HEK293 (cell line): ENCODE results near the gene C20orf96.

Source experiments
- GLIS2 ChIP-seq: fragments of 450-650 bp; formaldehyde crosslinking; IDR thresholded peaks from 2 replicates; pipeline ENCODE4 v1.5.1; 2016; ENCODE audit warnings: missing biosample characterization, missing genetic modification characterization
- HOXA7 ChIP-seq: sonication (generic); formaldehyde crosslinking; IDR thresholded peaks from 2 replicates; pipeline ENCODE4 v1.8.1; 2022; ENCODE audit warnings: missing genetic modification reagents, borderline replicate concordance
- KLF16 ChIP-seq: fragments of 450-650 bp; formaldehyde crosslinking; IDR thresholded peaks from 2 replicates; pipeline ENCODE4 v1.5.1; 2017; ENCODE audit warnings: missing biosample characterization, missing genetic modification characterization
- KLF9 ChIP-seq: fragments of 450-650 bp; formaldehyde crosslinking; IDR thresholded peaks from 2 replicates; pipeline ENCODE4 v1.5.1; 2016; ENCODE audit warnings: missing biosample characterization, missing genetic modification characterization, low read depth
- SETDB1 ChIP-seq: IDR thresholded peaks from one replicate; pipeline ENCODE4 v1.6.1; 2017; ENCODE audit warnings: mild to moderate bottlenecking, low read length, moderate library complexity, mixed read lengths; ENCODE audit not compliant: insufficient read length
- SP3 ChIP-seq: fragments of 450-650 bp; formaldehyde crosslinking; IDR thresholded peaks from 2 replicates; pipeline ENCODE4 v1.5.1; 2016; ENCODE audit warnings: missing biosample characterization, missing genetic modification characterization
- WT1 ChIP-seq: fragments of 450-650 bp; formaldehyde crosslinking; IDR thresholded peaks from 2 replicates; pipeline ENCODE4 v1.5.1; 2016; ENCODE audit warnings: missing biosample characterization, missing genetic modification characterization
- ZBTB20 ChIP-seq: fragments of 450-650 bp; formaldehyde crosslinking; IDR thresholded peaks from 2 replicates; pipeline ENCODE4 v1.5.1; 2016; ENCODE audit warnings: missing biosample characterization, missing genetic modification characterization
- ZBTB8A ChIP-seq: fragments of 450-650 bp; formaldehyde crosslinking; IDR thresholded peaks from 2 replicates; pipeline ENCODE4 v1.5.1; 2016; ENCODE audit warnings: missing biosample characterization, missing genetic modification characterization
- ZIC2 ChIP-seq: fragments of 450-650 bp; formaldehyde crosslinking; IDR thresholded peaks from 2 replicates; pipeline ENCODE4 v1.5.1; 2016; ENCODE audit warnings: missing biosample characterization, missing genetic modification characterization
- ZNF114 ChIP-seq: fragments of 450-650 bp; formaldehyde crosslinking; IDR thresholded peaks from 2 replicates; pipeline ENCODE4 v1.5.0; 2017; ENCODE audit warnings: missing biosample characterization, missing genetic modification characterization
- ZNF423 ChIP-seq: fragments of 450-650 bp; formaldehyde crosslinking; IDR thresholded peaks from 2 replicates; pipeline ENCODE4 v1.5.1; 2016; ENCODE audit warnings: missing biosample characterization, missing genetic modification characterization
- ZNF561 ChIP-seq: fragments of 450-650 bp; IDR thresholded peaks from 2 replicates; pipeline ENCODE4 v1.5.1; 2018; ENCODE audit warnings: missing biosample characterization, missing genetic modification characterization, borderline replicate concordance
- ZNF585B ChIP-seq: fragments of 450-650 bp; formaldehyde crosslinking; IDR thresholded peaks from 2 replicates; pipeline ENCODE4 v1.5.1; 2016; ENCODE audit warnings: missing biosample characterization, missing genetic modification characterization
- ZNF654 ChIP-seq: fragments of 450-650 bp; formaldehyde crosslinking; IDR thresholded peaks from 2 replicates; pipeline ENCODE4 v1.5.1; 2016; ENCODE audit warnings: low read depth, missing biosample characterization, missing genetic modification characterization
- ZNF785 ChIP-seq: fragments of 450-650 bp; formaldehyde crosslinking; IDR thresholded peaks from 2 replicates; pipeline ENCODE4 v1.5.1; 2016; ENCODE audit warnings: missing biosample characterization, missing genetic modification characterization
- TF ChIP-seq, protein P1 (sequence below): fragments of 450-650 bp; formaldehyde crosslinking; IDR thresholded peaks from 2 replicates; pipeline ENCODE4 v1.5.1; 2017; ENCODE audit warnings: missing biosample characterization, missing genetic modification characterization
- TF ChIP-seq, protein P2 (sequence below): fragments of 450-650 bp; formaldehyde crosslinking; IDR thresholded peaks from 2 replicates; pipeline ENCODE4 v1.5.1; 2016; ENCODE audit warnings: missing biosample characterization, missing genetic modification characterization
- TF ChIP-seq, protein P3 (sequence below): fragments of 450-650 bp; formaldehyde crosslinking; IDR thresholded peaks from 2 replicates; pipeline ENCODE4 v1.5.1; 2016; ENCODE audit warnings: missing biosample characterization, missing genetic modification characterization
- TF ChIP-seq, protein P4 (sequence below): fragments of 450-650 bp; formaldehyde crosslinking; IDR thresholded peaks from 2 replicates; pipeline ENCODE4 v1.5.1; 2017; ENCODE audit warnings: missing biosample characterization, missing genetic modification characterization
- TF ChIP-seq, protein P5 (sequence below): fragments of 450-650 bp; formaldehyde crosslinking; IDR thresholded peaks from 2 replicates; pipeline ENCODE4 v1.5.1; 2016; ENCODE audit warnings: missing biosample characterization, missing genetic modification characterization
- TF ChIP-seq, protein P6 (sequence below): fragments of 450-650 bp; formaldehyde crosslinking; IDR thresholded peaks from 2 replicates; pipeline ENCODE4 v1.5.1; 2017; ENCODE audit warnings: missing biosample characterization, missing genetic modification characterization
- TF ChIP-seq, protein P7 (sequence below): fragments of 450-650 bp; formaldehyde crosslinking; IDR thresholded peaks from 2 replicates; pipeline ENCODE4 v1.5.1; 2016; ENCODE audit warnings: missing biosample characterization, missing genetic modification characterization
- TF ChIP-seq, protein P8 (sequence below): fragments of 450-650 bp; formaldehyde crosslinking; IDR thresholded peaks from 2 replicates; pipeline ENCODE4 v1.5.1; 2016; ENCODE audit warnings: missing biosample characterization, missing genetic modification characterization

C20orf96 gene

GRCh38 chr20:324177-325044, 33.9 kb upstream of the C20orf96 start (continued):
- TF ChIP-seq, protein P1, sequence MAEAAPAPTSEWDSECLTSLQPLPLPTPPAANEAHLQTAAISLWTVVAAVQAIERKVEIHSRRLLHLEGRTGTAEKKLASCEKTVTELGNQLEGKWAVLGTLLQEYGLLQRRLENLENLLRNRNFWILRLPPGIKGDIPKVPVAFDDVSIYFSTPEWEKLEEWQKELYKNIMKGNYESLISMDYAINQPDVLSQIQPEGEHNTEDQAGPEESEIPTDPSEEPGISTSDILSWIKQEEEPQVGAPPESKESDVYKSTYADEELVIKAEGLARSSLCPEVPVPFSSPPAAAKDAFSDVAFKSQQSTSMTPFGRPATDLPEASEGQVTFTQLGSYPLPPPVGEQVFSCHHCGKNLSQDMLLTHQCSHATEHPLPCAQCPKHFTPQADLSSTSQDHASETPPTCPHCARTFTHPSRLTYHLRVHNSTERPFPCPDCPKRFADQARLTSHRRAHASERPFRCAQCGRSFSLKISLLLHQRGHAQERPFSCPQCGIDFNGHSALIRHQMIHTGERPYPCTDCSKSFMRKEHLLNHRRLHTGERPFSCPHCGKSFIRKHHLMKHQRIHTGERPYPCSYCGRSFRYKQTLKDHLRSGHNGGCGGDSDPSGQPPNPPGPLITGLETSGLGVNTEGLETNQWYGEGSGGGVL, result peak; percentile 80
- TF ChIP-seq WT1 (tag by site-specific recombination), result peak; percentile 77
- TF ChIP-seq ZNF654, result no peak
- TF ChIP-seq KLF9 (tag by site-specific recombination), result peak; percentile 97
- TF ChIP-seq ZNF114 (tag by site-specific recombination), result no peak
- TF ChIP-seq, protein P2, sequence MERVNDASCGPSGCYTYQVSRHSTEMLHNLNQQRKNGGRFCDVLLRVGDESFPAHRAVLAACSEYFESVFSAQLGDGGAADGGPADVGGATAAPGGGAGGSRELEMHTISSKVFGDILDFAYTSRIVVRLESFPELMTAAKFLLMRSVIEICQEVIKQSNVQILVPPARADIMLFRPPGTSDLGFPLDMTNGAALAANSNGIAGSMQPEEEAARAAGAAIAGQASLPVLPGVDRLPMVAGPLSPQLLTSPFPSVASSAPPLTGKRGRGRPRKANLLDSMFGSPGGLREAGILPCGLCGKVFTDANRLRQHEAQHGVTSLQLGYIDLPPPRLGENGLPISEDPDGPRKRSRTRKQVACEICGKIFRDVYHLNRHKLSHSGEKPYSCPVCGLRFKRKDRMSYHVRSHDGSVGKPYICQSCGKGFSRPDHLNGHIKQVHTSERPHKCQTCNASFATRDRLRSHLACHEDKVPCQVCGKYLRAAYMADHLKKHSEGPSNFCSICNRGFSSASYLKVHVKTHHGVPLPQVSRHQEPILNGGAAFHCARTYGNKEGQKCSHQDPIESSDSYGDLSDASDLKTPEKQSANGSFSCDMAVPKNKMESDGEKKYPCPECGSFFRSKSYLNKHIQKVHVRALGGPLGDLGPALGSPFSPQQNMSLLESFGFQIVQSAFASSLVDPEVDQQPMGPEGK (tag by site-specific recombination), result peak; percentile 92
- TF ChIP-seq KLF16 (tag by site-specific recombination), result peak; percentile 89
- TF ChIP-seq ZBTB8A (tag by site-specific recombination), result peak; percentile 100
- TF ChIP-seq, protein P3, sequence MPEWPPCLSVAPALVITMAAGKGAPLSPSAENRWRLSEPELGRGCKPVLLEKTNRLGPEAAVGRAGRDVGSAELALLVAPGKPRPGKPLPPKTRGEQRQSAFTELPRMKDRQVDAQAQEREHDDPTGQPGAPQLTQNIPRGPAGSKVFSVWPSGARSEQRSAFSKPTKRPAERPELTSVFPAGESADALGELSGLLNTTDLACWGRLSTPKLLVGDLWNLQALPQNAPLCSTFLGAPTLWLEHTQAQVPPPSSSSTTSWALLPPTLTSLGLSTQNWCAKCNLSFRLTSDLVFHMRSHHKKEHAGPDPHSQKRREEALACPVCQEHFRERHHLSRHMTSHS (tag by site-specific recombination), result 0 out of 2 replicates have a peak, but pooled peaks have one; percentile 23
- TF ChIP-seq, protein P4, sequence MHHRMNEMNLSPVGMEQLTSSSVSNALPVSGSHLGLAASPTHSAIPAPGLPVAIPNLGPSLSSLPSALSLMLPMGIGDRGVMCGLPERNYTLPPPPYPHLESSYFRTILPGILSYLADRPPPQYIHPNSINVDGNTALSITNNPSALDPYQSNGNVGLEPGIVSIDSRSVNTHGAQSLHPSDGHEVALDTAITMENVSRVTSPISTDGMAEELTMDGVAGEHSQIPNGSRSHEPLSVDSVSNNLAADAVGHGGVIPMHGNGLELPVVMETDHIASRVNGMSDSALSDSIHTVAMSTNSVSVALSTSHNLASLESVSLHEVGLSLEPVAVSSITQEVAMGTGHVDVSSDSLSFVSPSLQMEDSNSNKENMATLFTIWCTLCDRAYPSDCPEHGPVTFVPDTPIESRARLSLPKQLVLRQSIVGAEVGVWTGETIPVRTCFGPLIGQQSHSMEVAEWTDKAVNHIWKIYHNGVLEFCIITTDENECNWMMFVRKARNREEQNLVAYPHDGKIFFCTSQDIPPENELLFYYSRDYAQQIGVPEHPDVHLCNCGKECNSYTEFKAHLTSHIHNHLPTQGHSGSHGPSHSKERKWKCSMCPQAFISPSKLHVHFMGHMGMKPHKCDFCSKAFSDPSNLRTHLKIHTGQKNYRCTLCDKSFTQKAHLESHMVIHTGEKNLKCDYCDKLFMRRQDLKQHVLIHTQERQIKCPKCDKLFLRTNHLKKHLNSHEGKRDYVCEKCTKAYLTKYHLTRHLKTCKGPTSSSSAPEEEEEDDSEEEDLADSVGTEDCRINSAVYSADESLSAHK (tag by site-specific recombination), result 0 out of 2 replicates have a peak, but pooled peaks have one; percentile 65
- no peak for TF ChIP-seq SETDB1
- TF ChIP-seq ZIC2, result peak; percentile 93
- no peak for TF ChIP-seq HOXA7 (CRISPR knock-in tag)
- TF ChIP-seq ZNF561, result 0 out of 2 replicates have a peak, but pooled peaks have one; percentile 82
- TF ChIP-seq, protein P5, sequence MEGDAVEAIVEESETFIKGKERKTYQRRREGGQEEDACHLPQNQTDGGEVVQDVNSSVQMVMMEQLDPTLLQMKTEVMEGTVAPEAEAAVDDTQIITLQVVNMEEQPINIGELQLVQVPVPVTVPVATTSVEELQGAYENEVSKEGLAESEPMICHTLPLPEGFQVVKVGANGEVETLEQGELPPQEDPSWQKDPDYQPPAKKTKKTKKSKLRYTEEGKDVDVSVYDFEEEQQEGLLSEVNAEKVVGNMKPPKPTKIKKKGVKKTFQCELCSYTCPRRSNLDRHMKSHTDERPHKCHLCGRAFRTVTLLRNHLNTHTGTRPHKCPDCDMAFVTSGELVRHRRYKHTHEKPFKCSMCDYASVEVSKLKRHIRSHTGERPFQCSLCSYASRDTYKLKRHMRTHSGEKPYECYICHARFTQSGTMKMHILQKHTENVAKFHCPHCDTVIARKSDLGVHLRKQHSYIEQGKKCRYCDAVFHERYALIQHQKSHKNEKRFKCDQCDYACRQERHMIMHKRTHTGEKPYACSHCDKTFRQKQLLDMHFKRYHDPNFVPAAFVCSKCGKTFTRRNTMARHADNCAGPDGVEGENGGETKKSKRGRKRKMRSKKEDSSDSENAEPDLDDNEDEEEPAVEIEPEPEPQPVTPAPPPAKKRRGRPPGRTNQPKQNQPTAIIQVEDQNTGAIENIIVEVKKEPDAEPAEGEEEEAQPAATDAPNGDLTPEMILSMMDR (tag by site-specific recombination), result peak; percentile 87
- TF ChIP-seq ZNF785 (tag by site-specific recombination), result peak; percentile 46; the same call in 1 of the 2 replicates
- peak; percentile 99 for TF ChIP-seq GLIS2 (tag by site-specific recombination)
- TF ChIP-seq, protein P6, sequence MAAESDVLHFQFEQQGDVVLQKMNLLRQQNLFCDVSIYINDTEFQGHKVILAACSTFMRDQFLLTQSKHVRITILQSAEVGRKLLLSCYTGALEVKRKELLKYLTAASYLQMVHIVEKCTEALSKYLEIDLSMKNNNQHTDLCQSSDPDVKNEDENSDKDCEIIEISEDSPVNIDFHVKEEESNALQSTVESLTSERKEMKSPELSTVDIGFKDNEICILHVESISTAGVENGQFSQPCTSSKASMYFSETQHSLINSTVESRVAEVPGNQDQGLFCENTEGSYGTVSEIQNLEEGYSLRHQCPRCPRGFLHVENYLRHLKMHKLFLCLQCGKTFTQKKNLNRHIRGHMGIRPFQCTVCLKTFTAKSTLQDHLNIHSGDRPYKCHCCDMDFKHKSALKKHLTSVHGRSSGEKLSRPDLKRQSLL (tag by site-specific recombination), result peak; percentile 22; the same call in 1 of the 2 replicates
- peak; percentile 54; the same call in 1 of the 2 replicates for TF ChIP-seq ZNF423
- TF ChIP-seq, protein P7, sequence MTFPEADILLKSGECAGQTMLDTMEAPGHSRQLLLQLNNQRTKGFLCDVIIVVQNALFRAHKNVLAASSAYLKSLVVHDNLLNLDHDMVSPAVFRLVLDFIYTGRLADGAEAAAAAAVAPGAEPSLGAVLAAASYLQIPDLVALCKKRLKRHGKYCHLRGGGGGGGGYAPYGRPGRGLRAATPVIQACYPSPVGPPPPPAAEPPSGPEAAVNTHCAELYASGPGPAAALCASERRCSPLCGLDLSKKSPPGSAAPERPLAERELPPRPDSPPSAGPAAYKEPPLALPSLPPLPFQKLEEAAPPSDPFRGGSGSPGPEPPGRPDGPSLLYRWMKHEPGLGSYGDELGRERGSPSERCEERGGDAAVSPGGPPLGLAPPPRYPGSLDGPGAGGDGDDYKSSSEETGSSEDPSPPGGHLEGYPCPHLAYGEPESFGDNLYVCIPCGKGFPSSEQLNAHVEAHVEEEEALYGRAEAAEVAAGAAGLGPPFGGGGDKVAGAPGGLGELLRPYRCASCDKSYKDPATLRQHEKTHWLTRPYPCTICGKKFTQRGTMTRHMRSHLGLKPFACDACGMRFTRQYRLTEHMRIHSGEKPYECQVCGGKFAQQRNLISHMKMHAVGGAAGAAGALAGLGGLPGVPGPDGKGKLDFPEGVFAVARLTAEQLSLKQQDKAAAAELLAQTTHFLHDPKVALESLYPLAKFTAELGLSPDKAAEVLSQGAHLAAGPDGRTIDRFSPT (tag by site-specific recombination), result peak; percentile 99
- TF ChIP-seq SP3 (tag by site-specific recombination), result peak; percentile 93
- peak; percentile 94 for TF ChIP-seq ZBTB20 (tag by site-specific recombination)
- no peak for TF ChIP-seq ZNF585B (tag by site-specific recombination)
- TF ChIP-seq, protein P8, sequence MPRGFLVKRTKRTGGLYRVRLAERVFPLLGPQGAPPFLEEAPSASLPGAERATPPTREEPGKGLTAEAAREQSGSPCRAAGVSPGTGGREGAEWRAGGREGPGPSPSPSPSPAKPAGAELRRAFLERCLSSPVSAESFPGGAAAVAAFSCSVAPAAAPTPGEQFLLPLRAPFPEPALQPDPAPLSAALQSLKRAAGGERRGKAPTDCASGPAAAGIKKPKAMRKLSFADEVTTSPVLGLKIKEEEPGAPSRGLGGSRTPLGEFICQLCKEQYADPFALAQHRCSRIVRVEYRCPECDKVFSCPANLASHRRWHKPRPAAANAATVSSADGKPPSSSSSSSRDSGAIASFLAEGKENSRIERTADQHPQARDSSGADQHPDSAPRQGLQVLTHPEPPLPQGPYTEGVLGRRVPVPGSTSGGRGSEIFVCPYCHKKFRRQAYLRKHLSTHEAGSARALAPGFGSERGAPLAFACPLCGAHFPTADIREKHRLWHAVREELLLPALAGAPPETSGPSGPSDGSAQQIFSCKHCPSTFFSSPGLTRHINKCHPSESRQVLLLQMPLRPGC (tag by site-specific recombination), result peak; percentile 73
